Stimulated activated naive B cell treated with anti-CD40 and anti-IgM and Interleukin-4, amounts not matched to agents 10 μg/mL and 1 μg/mL and 100 μg/mL, for 72 hours (primary cell): Measurements from ENCODE around the gene CCNYL1.

ENCODE experiments used
- ATAC-seq, 2 donors: fragments of 150-1000 bp; cut with Tn5 transposase; replicated peaks; 2 replicates each; pipeline ENCODE4 v1.10.0; 2021; ENCODE audit warnings: moderate library complexity in 1 of 2
- DNase-seq: peaks from one replicate; pipeline ENCODE4 v3.0.0; 2021
- H3K27ac Mint-ChIP-seq: one replicate; pipeline ENCODE4 v1.8.0; 2022; ENCODE audit warnings: mild to moderate bottlenecking, mixed read lengths
- H3K27me3 Mint-ChIP-seq, 2 donors: one replicate each; pipeline ENCODE4 v1.8.0; 2022; ENCODE audit warnings: mixed read lengths in 2 of 2
- H3K36me3 Mint-ChIP-seq, 2 donors: one replicate each; pipeline ENCODE4 v1.8.0; 2022; ENCODE audit warnings: mixed read lengths in 2 of 2, mild to moderate bottlenecking in 1 of 2
- H3K4me1 Mint-ChIP-seq, 2 donors: one replicate each; pipeline ENCODE4 v1.8.0; 2022; ENCODE audit warnings: mixed read lengths in 2 of 2, mild to moderate bottlenecking in 1 of 2
- H3K4me3 Mint-ChIP-seq, 2 donors: one replicate each; pipeline ENCODE4 v1.8.0; 2022; ENCODE audit warnings: mild to moderate bottlenecking in 2 of 2, mixed read lengths in 2 of 2, moderate library complexity in 1 of 2
- H3K9me3 Mint-ChIP-seq, 2 donors: one replicate each; pipeline ENCODE4 v1.8.0; 2022; ENCODE audit warnings: mixed read lengths in 2 of 2, mild to moderate bottlenecking in 1 of 2

The CCNYL1 gene

DNA sequence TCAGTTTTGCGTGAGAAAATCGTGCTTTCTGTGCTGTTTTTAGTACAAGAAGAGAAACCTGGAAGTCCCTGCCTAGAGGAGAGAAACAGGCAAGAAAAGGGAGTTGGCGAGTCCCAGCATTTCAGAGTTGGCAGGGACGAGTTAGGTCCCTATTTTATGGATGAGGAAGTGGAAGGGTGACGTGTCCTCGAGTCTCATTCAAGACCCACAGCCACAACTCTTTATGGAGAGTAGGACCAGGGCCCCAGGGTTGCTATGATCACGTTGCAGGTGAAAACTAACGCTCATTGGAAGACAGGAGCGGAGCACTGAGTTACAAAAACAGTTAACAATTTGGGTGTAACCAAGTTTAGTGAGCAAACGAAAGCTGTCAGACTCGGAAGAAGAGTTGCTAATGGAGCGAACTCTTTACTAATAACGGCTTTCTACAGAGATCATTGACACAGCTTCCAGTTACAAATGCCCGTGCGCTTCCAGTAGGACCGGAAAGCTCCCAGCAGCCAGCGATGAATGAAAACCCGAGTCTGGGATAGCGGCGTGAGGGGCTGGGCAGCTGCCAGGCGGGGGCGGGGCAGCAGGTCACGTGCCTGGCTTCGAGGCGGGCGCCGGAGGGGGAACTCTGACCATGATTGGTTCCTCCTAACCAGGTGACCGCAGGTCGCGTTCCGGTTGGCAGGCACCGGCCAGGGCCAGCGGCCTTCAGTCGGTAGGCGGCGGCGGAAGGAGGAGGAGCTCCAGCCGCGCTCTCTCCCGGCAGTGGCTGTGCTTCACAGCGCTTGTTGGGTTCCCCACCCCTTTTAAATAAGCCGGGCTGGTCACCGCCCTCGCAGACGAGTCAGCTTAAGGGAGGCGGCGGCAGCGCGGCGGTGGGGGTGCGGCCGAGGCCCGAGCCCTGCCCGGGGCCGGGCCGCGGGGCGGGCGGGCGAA, at the start of gene CCNYL1:
Gene CCNYL1, plus strand, starts transcription at position 827 of the 927 bp plus-strand sequence. CDS start 257 bp downstream, outside the sequence.
- ATAC-seq: peak; percentile 97 to 98
- DNase-seq: peak; percentile 99
- peak within 1 kb of the TSS; percentile 91 for H3K27ac Mint-ChIP-seq
- peaks cover 4 to 8% of the 10 kb centered on the region in 2 donors for H3K36me3 Mint-ChIP-seq
- peak within 1 kb of the TSS; percentile 95 to 97 for H3K4me3 Mint-ChIP-seq
- H3K4me1 Mint-ChIP-seq: peaks cover 11 to 29% of the 10 kb centered on the region in 2 donors
- no peaks in the 10 kb centered on the region for H3K27me3 Mint-ChIP-seq
- no peaks in the 10 kb centered on the region for H3K9me3 Mint-ChIP-seq

DNA sequence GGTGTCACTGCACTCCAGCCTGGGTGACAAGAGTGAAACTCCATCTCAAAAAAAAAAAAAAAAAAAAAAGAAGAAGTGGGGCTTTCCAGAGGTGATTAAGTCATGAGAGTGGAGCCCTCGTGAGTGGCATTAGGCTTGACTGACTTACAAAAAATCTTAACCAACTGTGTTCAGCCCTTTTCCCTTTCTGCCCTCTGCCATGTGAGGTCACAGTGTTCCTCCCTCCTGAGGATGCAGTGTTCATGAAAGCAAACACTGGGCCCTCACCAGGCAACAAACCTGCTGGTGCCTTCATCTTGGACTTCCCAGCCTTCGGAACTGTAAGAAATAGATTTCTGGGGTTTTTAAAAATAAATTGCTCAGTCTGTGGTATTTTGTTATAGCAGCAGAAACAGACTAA, 49.2 kb upstream of the CCNYL1 start:
- peaks cover 5% of the 10 kb centered on the region in 2 donors for H3K36me3 Mint-ChIP-seq

DNA sequence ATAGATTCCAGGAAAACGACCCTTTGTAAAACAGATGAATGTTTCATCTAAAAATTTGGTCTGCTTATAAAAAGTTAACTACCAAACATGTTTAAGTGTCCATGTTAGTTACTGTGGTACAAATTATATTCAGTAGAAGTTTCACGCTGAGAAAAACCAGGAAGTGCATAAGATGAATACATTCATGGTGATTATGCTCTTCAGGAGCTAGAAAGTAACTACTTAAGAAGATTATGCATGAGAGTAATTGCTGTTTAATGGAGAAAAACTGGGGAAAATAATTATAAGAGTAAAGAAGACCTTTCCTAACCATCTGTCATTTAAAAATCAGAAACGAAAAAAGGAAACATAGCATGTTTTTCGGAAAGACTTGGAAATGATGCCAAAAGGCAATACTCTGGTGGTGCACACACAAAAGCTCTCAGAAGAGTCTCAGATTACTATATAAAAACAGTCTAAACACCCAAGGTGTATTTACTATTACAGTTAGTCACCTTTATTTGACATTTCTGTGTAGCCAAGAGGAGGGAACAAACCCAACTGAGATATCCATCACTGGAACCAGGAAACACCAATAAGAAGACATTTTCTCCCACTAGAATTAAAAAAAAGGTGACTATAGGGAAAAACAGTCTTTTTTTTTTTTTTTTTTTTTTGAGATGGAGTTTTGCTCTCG, 47.4 kb upstream of the CCNYL1 start:
- no peak for DNase-seq
- Mint-ChIP-seq H3K27ac (peak overlapping the region; percentile 59), H3K4me1 (peaks cover 29 to 66% of the 10 kb centered on the region in 2 donors), H3K4me3 (peak overlapping the region; percentile 39 to 68), H3K36me3 (peaks cover 7 to 8% of the 10 kb centered on the region in 2 donors), H3K9me3 (no peaks in the 10 kb centered on the region), H3K27me3 (no peaks in the 10 kb centered on the region)
- ATAC-seq: no peak

More for the DNA sequence above, 49.2 kb upstream of the CCNYL1 start:
- ATAC-seq (peak; percentile 97 to 99), DNase-seq (peak; percentile 60)
- Mint-ChIP-seq H3K27ac (peak overlapping the region; percentile 96), H3K4me3 (peak overlapping the region; percentile 73 to 77), H3K27me3 (no peaks in the 10 kb centered on the region), H3K9me3 (no peaks in the 10 kb centered on the region), H3K4me1 (peaks cover 26 to 62% of the 10 kb centered on the region in 2 donors)

DNA sequence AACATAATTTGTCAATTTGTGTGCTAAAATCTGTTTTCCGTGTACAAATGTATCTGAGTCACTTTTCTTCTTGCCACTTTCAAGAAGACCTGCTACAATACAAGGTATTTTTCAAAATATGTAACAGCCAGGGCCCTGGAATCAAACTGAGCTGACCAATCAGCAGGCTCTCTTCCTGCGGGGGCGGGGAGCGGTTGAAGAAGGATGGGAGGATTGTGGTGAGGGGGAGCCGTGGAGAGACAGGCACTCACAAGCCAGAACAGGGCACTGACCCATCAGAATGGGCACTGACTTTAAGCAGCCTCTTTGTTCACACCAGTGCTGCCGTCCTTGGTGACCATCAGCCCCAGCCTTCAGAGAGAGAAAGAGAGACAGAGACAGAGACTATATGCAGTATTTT, 40.6 kb upstream of the CCNYL1 start:
- H3K27ac Mint-ChIP-seq: no peak overlapping the region
- DNase-seq (no peak), ATAC-seq (no peak)
- peaks cover 15 to 24% of the 10 kb centered on the region in 2 donors for H3K4me1 Mint-ChIP-seq
- no peak overlapping the region for H3K4me3 Mint-ChIP-seq
- H3K27me3 Mint-ChIP-seq: no peaks in the 10 kb centered on the region
- no peaks in the 10 kb centered on the region for H3K9me3 Mint-ChIP-seq
- peaks cover 12 to 13% of the 10 kb centered on the region in 2 donors for H3K36me3 Mint-ChIP-seq

DNA sequence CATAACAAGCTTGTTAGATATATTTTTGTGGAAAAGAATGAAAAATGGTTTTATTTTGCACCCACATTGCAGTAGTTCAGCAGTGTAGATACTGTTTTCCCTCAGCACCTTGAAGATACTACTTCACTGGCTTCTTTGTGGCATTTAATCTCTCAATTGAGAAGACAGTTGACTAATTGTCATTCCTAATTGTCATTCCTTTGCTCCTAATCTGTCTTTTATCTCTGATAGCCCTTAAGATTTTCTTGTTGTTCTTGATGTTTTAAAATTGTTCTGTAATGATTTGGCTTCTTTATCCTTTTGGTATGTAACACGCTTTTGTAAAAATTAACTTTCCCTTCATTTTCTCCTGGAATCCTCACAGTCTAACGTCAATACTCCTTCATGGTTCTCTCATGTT, 38.0 kb upstream of the CCNYL1 start:
- Mint-ChIP-seq H3K27ac (no peak overlapping the region), H3K27me3 (no peaks in the 10 kb centered on the region), H3K36me3 (peaks cover 12 to 15% of the 10 kb centered on the region in 2 donors), H3K4me3 (no peak overlapping the region), H3K4me1 (peaks cover 11 to 20% of the 10 kb centered on the region in 2 donors), H3K9me3 (no peaks in the 10 kb centered on the region)
- ATAC-seq (no peak), DNase-seq (no peak)

DNA sequence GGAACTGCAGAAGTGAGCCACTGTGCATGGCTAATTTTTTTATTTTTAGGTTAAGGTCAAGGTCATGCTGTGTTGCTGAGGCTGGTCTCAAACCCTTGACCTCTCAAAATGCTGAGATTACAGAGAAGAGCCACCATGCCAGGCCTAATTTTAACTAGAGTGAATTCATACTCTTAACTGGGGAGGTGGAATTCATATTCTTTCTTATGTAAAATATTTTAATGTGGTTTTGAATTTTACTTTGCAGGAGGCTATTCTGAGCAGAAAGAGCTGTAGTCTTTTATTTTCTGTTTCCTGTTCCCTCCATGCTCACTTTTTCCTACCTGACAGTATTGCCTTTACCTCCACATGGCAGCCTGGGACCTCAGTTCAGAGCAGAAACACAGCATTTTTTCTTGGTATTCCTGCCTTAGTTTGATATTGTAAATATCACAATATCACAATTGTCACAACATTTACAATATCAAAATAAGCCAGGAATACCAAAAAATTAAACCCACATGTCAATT, 37.1 kb upstream of the CCNYL1 start:
- Mint-ChIP-seq H3K27me3 (no peaks in the 10 kb centered on the region), H3K9me3 (no peaks in the 10 kb centered on the region), H3K4me1 (peaks cover 8 to 20% of the 10 kb centered on the region in 2 donors), H3K27ac (no peak overlapping the region), H3K4me3 (no peak overlapping the region), H3K36me3 (peaks cover 7 to 9% of the 10 kb centered on the region in 2 donors)
- ATAC-seq: no peak
- DNase-seq: no peak

DNA sequence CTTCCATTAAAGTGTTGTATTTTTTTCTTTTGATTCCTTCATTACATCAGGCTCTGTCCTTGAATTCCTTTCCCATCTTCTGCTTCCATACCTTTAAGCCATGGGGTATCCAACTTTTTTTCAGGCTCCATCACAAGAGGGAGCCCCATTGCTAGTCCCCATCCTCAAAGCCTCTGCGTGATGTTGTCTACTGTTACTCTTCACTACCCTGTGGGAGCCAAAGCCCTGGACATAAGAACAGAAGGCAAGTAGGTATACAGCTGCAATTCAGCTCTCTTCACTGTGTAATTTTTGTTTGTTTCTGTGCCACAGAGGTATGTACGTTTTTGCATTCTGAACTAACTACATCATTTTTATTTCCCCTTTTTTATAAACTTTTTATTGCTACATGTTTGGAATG, 36.6 kb upstream of the CCNYL1 start:
- no peak for ATAC-seq
- Mint-ChIP-seq H3K9me3 (no peaks in the 10 kb centered on the region), H3K4me1 (peaks cover 8 to 20% of the 10 kb centered on the region in 2 donors), H3K27me3 (peaks cover 0 to 5% of the 10 kb centered on the region in 2 donors), H3K4me3 (no peak overlapping the region), H3K27ac (no peak overlapping the region), H3K36me3 (peaks cover 9 to 11% of the 10 kb centered on the region in 2 donors)
- DNase-seq: no peak

DNA sequence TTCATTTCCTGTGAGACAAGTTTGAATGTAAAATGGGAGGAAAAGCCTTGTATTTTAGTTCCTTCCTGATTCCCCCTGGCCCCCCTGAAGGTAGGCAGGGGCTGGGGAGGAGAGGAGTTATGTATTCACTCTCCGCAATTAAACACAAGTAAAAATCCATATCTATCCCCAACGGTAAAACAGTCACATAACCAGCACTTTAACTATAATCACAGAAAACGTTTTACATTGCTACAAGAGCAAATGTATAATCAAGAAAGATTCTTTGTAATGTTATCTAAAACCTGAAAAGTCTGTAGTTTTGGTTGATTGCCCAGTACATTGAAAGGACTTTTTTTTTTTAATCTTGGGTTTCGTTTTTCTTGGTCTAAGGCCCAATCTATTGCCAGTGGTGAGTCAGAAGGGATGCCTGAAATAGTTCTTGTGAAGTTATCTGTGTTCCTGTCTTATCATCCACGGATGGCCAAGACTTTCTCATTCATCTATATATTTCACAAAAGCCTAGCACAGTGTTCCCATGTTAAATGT, 34.5 kb upstream of the CCNYL1 start:
- no peak overlapping the region for H3K27ac Mint-ChIP-seq
- no peaks in the 10 kb centered on the region for H3K9me3 Mint-ChIP-seq
- no peak for DNase-seq
- peaks cover 8 to 20% of the 10 kb centered on the region in 2 donors for H3K4me1 Mint-ChIP-seq
- no peak overlapping the region for H3K4me3 Mint-ChIP-seq
- H3K27me3 Mint-ChIP-seq: peaks cover 4 to 5% of the 10 kb centered on the region in 2 donors
- peaks cover 7 to 9% of the 10 kb centered on the region in 2 donors for H3K36me3 Mint-ChIP-seq
- ATAC-seq: peak in 1 of 2 donors; percentile 41

DNA sequence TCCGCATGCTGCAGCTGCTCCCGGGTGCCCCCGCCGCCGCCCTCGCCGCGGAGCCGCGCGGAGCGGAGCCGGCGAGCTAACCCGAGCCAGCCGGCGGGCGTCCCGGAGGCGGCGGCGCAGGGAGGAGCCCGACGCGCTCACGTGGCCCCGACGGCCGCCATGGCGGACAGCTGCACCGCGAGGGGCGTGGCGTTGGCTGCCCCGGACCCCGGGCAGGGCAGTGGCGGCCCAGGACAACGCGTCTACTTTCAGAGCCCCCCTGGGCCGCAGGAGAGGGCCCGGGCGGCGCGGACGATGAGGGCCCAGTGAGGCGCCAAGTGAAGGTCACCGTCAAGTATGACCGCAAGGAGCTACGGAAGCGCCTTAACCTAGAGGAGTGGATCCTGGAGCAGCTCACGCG, 30.0 kb upstream of the CCNYL1 start:
- Mint-ChIP-seq H3K27ac (no peak overlapping the region), H3K4me1 (peaks cover 4 to 9% of the 10 kb centered on the region in 2 donors), H3K4me3 (no peak overlapping the region), H3K9me3 (no peaks in the 10 kb centered on the region), H3K27me3 (peaks cover 4 to 9% of the 10 kb centered on the region in 2 donors), H3K36me3 (peaks cover 0 to 4% of the 10 kb centered on the region in 2 donors)
- ATAC-seq (peak in 1 of 2 donors; percentile 77), DNase-seq (no peak)

DNA sequence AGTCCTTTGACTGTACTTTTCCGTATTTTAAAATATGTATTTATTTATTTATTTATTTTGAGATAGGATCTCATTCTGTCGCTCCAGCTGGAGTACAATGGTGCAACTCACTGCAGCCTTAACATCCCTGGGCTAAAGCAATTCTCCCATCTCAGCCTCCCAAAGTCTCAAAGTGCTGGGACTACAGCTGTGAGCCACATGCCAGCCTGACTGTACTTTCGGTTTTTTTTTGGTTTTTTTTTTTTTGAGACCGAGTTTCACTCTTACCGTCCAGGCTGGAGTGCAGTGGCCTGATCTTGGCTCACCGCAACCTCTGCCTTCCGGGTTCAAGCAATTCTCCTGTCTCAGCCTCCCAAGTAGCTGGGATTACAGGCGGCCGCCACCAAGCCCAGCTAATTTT, 28.9 kb upstream of the CCNYL1 start:
- H3K4me3 Mint-ChIP-seq: no peak overlapping the region
- H3K27ac Mint-ChIP-seq: no peak overlapping the region
- H3K4me1 Mint-ChIP-seq: no peaks in the 10 kb centered on the region
- DNase-seq (no peak), ATAC-seq (no peak)
- no peaks in the 10 kb centered on the region for H3K9me3 Mint-ChIP-seq
- H3K36me3 Mint-ChIP-seq: peaks cover 0 to 4% of the 10 kb centered on the region in 2 donors
- H3K27me3 Mint-ChIP-seq: peaks cover 4 to 9% of the 10 kb centered on the region in 2 donors

DNA sequence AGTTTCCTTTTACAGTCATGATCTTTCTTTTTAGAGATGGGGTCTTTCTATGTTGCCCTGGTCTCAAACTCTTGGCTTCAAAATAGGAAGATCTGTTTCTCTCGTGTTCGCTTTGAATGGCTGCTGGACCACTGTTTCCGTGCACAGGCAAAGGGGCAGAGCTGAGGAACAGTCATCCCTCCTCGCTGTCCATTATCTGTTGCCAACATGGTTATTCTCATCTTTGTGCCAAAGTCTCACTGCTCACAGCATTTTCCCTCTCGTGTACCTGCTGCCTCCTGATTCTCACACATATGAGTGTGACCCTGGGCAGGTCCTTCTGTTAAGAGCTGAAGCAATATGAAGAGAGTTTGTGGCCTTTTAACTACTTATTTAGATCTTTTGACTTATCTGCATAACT, 28.0 kb upstream of the CCNYL1 start:
- no peak for ATAC-seq
- Mint-ChIP-seq H3K4me1 (peaks cover 2 to 3% of the 10 kb centered on the region in 2 donors), H3K27me3 (peaks cover 4 to 9% of the 10 kb centered on the region in 2 donors), H3K27ac (no peak overlapping the region), H3K9me3 (no peaks in the 10 kb centered on the region), H3K36me3 (peaks cover 0 to 4% of the 10 kb centered on the region in 2 donors), H3K4me3 (no peak overlapping the region)
- DNase-seq: no peak

DNA sequence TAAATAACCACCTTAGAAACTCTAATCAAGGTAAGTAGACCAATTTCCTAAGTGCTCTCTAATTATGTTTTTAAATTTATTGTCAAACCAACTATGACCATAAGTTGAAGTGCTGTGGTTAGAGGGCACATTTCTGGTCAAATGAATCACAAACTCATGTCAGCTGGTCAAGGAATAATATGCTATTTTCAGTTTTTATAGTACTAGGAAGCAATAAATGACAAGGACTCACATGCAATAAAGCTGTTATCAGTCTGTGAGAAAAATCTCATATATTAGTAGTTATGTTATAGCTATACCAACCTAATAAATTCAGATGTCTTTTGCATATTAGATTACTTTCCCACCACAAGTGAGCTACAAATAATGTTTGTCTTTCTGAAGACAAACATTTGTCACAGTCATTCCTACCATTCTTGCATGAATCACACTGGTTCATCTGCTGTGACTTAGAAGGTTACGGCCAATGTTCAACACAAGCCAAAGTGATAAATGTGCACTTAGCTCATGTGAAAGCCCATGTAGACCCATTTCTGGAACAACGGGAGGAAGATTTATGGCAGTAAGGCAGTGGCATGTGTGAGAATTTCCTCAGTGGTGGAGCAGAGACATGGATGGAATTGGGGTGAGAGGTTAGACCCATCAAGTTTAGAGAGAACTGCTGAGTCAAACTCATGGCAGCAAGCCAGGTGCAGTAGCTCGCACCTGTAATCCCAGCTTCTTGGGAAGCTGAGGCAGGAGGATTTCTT, 27.4 kb upstream of the CCNYL1 start:
- H3K27me3 Mint-ChIP-seq: peaks cover 4 to 9% of the 10 kb centered on the region in 2 donors
- H3K36me3 Mint-ChIP-seq: peaks cover 0 to 4% of the 10 kb centered on the region in 2 donors
- H3K4me3 Mint-ChIP-seq: no peak overlapping the region
- no peak overlapping the region for H3K27ac Mint-ChIP-seq
- peaks cover 3 to 6% of the 10 kb centered on the region in 2 donors for H3K4me1 Mint-ChIP-seq
- DNase-seq: no peak
- H3K9me3 Mint-ChIP-seq: no peaks in the 10 kb centered on the region
- ATAC-seq: no peak

DNA sequence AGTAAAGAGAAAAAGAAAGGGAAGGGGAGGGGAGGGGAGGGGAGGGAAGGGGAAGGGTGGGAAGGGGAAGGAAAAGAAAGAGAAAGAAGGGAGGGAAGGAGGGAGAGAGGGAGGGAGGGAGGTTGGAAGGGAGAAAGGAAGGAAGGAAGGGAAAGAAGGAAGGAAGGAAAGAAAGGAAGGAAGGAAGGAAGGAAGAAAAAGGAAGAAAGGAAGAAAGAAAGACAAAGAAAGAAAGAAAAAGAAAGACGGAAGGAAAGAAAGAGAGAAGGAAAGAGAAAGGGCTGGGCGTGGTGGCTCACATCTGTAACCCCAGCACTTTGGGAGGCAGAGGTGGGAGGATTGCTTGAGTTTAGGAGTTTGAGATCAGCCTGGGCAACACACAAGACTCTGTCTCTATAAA, 24.6 kb upstream of the CCNYL1 start:
- Mint-ChIP-seq H3K9me3 (no peaks in the 10 kb centered on the region), H3K4me1 (peaks cover 3 to 6% of the 10 kb centered on the region in 2 donors), H3K27ac (no peak overlapping the region), H3K27me3 (peaks cover under 1 to 4% of the 10 kb centered on the region in 2 donors), H3K36me3 (no peaks in the 10 kb centered on the region), H3K4me3 (no peak overlapping the region)
- ATAC-seq (no peak), DNase-seq (no peak)
